ENCODE results near the gene PHKB. TPM values are rescaled to one million over a fixed set of nuclear protein-coding genes. Genes with fewer than 3 reads are reported as not detected.

The PHKB gene
- total and polyA plus RNA-seq, 2 donors (not counting 1 experiment from before 2014, with no cell fraction given), result 50.4 to 223 TPM

DNA sequence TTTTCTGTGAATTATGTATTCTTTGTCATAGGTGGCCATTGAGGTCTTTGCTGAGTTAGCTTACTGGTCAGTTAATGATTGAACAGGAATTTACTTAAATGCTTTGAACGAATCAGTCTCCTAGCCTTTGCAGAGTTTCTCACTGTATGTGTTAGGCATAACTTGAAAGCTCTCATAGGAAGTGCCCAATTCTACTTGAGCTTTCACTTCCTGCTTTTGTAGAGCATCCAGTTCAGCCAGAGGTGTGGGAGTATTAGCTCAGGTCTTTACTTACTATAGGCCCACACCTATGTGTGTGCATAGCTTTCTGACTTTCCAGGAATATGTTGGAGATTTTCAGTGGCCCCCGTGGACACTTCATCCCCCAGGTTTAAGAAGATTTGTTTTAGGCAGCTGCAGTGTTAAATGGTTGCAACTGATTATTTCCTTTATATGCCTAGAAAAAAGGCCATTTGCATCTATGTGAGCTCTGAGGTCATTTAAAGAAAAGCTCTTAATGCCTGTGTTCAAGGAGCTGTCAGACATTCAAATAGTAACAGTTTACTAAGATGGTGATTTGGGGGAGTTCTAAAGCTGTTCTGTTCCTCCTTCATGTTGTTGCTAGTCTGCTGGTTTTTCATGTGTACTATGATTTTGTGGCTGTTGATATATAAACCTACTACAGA, 62.3 kb downstream of the PHKB start:
- peaks cover 12 to 15% of the 10 kb centered on the region in 2 donors for H3K4me1 ChIP-seq (ENCODE audit: control insufficient read depth in 2 of 2, insufficient read depth in 2 of 2, low read length in 2 of 2)
- H3K27me3 ChIP-seq (replicated peaks in 1 of 4; ENCODE audit: control extremely low read depth in 1 of 4, control insufficient read depth in 3 of 4, insufficient read depth in 4 of 4, low read length in 3 of 4), result no peaks in the 10 kb centered on the region
- Mint-ChIP-seq H3K4me3 (peak overlapping the region; percentile 29), H3K27ac (peak overlapping the region; percentile 51), H3K9me3 (ENCODE audit: insufficient read depth) (no peaks in the 10 kb centered on the region), H3K27me3 (no peaks in the 10 kb centered on the region), H3K4me1 (peaks cover 14% of the 10 kb centered on the region)
- H3K4me3 ChIP-seq (ENCODE audit: control extremely low read depth in 1 of 5, extremely low read depth in 1 of 5, insufficient read depth in 1 of 5, low read depth in 2 of 5, low read length in 4 of 5), result no peak overlapping the region
- ATAC-seq (ENCODE audit: low read depth) (peak; percentile 98), DNase-seq (peak; percentile 69)
- WGBS (ENCODE audit: insufficient coverage), result no CpG with 5 or more reads among the region's 2 CpGs
- TF ChIP-seq, protein P1, sequence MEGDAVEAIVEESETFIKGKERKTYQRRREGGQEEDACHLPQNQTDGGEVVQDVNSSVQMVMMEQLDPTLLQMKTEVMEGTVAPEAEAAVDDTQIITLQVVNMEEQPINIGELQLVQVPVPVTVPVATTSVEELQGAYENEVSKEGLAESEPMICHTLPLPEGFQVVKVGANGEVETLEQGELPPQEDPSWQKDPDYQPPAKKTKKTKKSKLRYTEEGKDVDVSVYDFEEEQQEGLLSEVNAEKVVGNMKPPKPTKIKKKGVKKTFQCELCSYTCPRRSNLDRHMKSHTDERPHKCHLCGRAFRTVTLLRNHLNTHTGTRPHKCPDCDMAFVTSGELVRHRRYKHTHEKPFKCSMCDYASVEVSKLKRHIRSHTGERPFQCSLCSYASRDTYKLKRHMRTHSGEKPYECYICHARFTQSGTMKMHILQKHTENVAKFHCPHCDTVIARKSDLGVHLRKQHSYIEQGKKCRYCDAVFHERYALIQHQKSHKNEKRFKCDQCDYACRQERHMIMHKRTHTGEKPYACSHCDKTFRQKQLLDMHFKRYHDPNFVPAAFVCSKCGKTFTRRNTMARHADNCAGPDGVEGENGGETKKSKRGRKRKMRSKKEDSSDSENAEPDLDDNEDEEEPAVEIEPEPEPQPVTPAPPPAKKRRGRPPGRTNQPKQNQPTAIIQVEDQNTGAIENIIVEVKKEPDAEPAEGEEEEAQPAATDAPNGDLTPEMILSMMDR (IDR thresholded peaks at IDR 0.05), result no peak
- TF ChIP-seq EZH2 (IDR thresholded peaks at IDR 0.05; ENCODE audit: borderline replicate concordance, insufficient read depth, low read depth, low read length, poor library complexity, severe bottlenecking), result no peak
- H4K20me1 ChIP-seq (ENCODE audit: control insufficient read depth, insufficient read depth, low read length, poor library complexity, severe bottlenecking), result no peaks in the 10 kb centered on the region
- peak overlapping the region; percentile 7 to 60 for H3K27ac ChIP-seq (ENCODE audit: low read length in 2 of 2)
- POLR2A ChIA-PET, result interaction anchor here (1.2 kb wide), 1 partner anchor 62 kb away, joined by 4 read pairs; the partner anchor contains the start of genes ITFG1 and PHKB
- CTCF ChIA-PET, result interaction anchor here (0.6 to 1.2 kb wide), 5 partner anchors 16 to 736 kb away, joined by 3 read pairs; partner anchors contain the start of genes ITFG1 and PHKB
- peaks cover 33% of the 10 kb centered on the region for H3K79me2 ChIP-seq (ENCODE audit: control insufficient read depth, insufficient read depth, low read length)
- peak overlapping the region; percentile 1 for H2AFZ ChIP-seq (ENCODE audit: insufficient read depth, low read depth, low read length, poor library complexity, severe bottlenecking)
- no peak overlapping the region for H3K9ac ChIP-seq (ENCODE audit: low read length)
- peaks cover 0 to 6% (median 3%) of the 10 kb centered on the region in 3 donors for H3K9me3 ChIP-seq (ENCODE audit: control extremely low read depth in 1 of 3, control insufficient read depth in 2 of 3, insufficient read depth in 1 of 3, low read length in 2 of 3)
- H3K4me2 ChIP-seq (replicated peaks; ENCODE audit: low read depth, low read length, poor library complexity, severe bottlenecking), result peak overlapping the region; percentile 38
- peaks cover 5 to 13% of the 10 kb centered on the region in 2 experiments for H3K36me3 ChIP-seq (replicated peaks in 1 of 2; ENCODE audit: control extremely low read depth in 1 of 2, control insufficient read depth in 1 of 2, extremely low read depth in 1 of 2, insufficient read depth in 2 of 2, low read length in 1 of 2)
- intact Hi-C loops (cut with micrococcal nuclease), result loop anchor here (2.0 to 5.0 kb wide), 3 partner anchors 31 to 63 kb away; partner anchors contain the start of genes ITFG1 and PHKB

DNA sequence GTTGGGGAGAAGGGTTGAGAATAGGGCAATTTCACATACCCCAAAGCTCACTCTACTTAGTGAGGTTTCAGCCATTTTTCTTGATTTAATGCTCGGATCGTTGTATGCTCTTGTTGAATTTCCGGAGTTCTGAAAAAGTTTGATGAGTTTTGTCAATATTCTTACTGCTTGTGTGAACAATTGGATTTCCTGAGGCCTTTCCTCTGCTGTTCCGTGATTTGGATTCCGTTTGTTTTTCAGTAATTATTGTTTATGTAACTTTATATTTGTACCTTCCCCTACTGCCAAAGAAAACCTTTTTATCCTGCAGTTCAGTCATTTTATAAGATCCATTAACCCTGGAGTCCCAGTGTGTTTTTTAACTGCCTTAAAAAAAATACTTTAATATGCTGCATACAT, 62.9 kb downstream of the PHKB start:
- Mint-ChIP-seq H3K4me3 (peak overlapping the region; percentile 17), H3K9me3 (ENCODE audit: insufficient read depth) (no peaks in the 10 kb centered on the region), H3K4me1 (peaks cover 14% of the 10 kb centered on the region), H3K27me3 (no peaks in the 10 kb centered on the region), H3K27ac (peak overlapping the region; percentile 51)
- ChIA-PET CTCF (interaction anchor here (1.1 kb wide), 2 partner anchors 42 to 44 kb away, joined by 3 read pairs; no protein-coding TSS in a partner anchor), POLR2A (interaction anchor here (1.2 kb wide), 1 partner anchor 63 kb away, joined by 4 read pairs; the partner anchor contains the start of genes ITFG1 and PHKB)
- peaks cover 12 to 15% of the 10 kb centered on the region in 2 donors for H3K4me1 ChIP-seq (ENCODE audit: control insufficient read depth in 2 of 2, insufficient read depth in 2 of 2, low read length in 2 of 2)
- H3K36me3 ChIP-seq (replicated peaks in 1 of 2; ENCODE audit: control extremely low read depth in 1 of 2, control insufficient read depth in 1 of 2, extremely low read depth in 1 of 2, insufficient read depth in 2 of 2, low read length in 1 of 2), result peaks cover 5 to 13% of the 10 kb centered on the region in 2 experiments
- H3K27ac ChIP-seq (ENCODE audit: low read length in 2 of 2), result peak overlapping the region in 1 of 2 donors; percentile 60
- H3K9me3 ChIP-seq (ENCODE audit: control extremely low read depth in 1 of 3, control insufficient read depth in 2 of 3, insufficient read depth in 1 of 3, low read length in 2 of 3), result peaks cover 0 to 6% (median 3%) of the 10 kb centered on the region in 3 donors
- peak overlapping the region; percentile 38 for H3K4me2 ChIP-seq (replicated peaks; ENCODE audit: low read depth, low read length, poor library complexity, severe bottlenecking)
- H3K9ac ChIP-seq (ENCODE audit: low read length), result no peak overlapping the region
- intact Hi-C loops (cut with micrococcal nuclease), result loop anchor here (5.0 kb wide), 1 partner anchor 47 kb away; no protein-coding TSS in a partner anchor
- ATAC-seq (ENCODE audit: low read depth), result no peak
- peaks cover 36% of the 10 kb centered on the region for H3K79me2 ChIP-seq (ENCODE audit: control insufficient read depth, insufficient read depth, low read length)
- no peak overlapping the region for H3K4me3 ChIP-seq (ENCODE audit: control extremely low read depth in 1 of 5, extremely low read depth in 1 of 5, insufficient read depth in 1 of 5, low read depth in 2 of 5, low read length in 4 of 5)
- no peak for TF ChIP-seq EZH2 (IDR thresholded peaks at IDR 0.05; ENCODE audit: borderline replicate concordance, insufficient read depth, low read depth, low read length, poor library complexity, severe bottlenecking)
- TF ChIP-seq, protein P1 (IDR thresholded peaks at IDR 0.05), result no peak
- no peak for DNase-seq
- H2AFZ ChIP-seq (ENCODE audit: insufficient read depth, low read depth, low read length, poor library complexity, severe bottlenecking), result peak overlapping the region; percentile 1
- WGBS (ENCODE audit: insufficient coverage), result no CpG with 5 or more reads among the region's 5 CpGs
- H4K20me1 ChIP-seq (ENCODE audit: control insufficient read depth, insufficient read depth, low read length, poor library complexity, severe bottlenecking), result no peaks in the 10 kb centered on the region
- H3K27me3 ChIP-seq (replicated peaks in 1 of 4; ENCODE audit: control extremely low read depth in 1 of 4, control insufficient read depth in 3 of 4, insufficient read depth in 4 of 4, low read length in 3 of 4), result no peaks in the 10 kb centered on the region

Measured in B cell (primary cell).